ENCODE data around the gene AKAP6. TPM values are rescaled to one million over a fixed set of nuclear protein-coding genes. Genes with fewer than 3 reads are reported as not detected.

The AKAP6 gene
- total RNA-seq, 6 experiments from 2014 or later = 1.7 to 9.6 (median 4.3) TPM

DNA sequence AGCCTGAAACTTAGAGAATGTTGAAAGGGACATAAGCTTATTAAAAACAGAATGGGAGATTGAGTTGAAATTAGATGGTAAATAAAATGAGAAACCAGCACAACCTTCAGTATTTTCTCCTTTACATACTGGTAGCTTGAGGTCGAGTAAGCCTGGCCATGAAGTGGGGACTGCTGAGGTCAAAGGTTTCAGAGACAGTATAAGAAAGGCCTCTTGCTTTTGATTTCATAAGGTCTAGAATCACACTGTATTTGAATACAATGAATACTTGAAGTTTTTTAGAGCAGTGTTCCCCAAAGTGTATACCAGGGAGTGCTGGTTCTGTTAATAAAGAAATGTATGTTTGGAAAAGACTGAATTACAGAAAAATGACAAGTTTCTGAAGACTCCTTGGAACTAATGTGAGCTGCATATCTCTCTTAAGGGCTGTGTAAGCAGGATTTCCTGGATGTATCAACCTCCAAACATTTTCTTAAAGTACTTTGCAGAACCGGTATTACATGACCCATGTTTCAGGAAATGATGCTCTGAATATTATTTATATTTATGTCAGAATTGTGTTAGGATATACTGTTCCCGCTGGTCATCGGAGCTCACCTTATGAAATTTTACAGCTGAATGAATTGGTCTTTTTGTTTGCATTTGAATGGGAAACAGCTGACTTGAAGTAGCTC lies 85.0 kb downstream of the AKAP6 start:
- Histone ChIP-seq H3K27ac (no peak overlapping the region), H3K36me3 (no peaks in the 10 kb centered on the region), H3K4me3 (no peak overlapping the region), H3K4me1 (no peaks in the 10 kb centered on the region), H3K9me3 (no peaks in the 10 kb centered on the region), H3K27me3 (no peaks in the 10 kb centered on the region)
- DNase-seq (no peak), ATAC-seq (no peak)
- TF ChIP-seq, protein P1, sequence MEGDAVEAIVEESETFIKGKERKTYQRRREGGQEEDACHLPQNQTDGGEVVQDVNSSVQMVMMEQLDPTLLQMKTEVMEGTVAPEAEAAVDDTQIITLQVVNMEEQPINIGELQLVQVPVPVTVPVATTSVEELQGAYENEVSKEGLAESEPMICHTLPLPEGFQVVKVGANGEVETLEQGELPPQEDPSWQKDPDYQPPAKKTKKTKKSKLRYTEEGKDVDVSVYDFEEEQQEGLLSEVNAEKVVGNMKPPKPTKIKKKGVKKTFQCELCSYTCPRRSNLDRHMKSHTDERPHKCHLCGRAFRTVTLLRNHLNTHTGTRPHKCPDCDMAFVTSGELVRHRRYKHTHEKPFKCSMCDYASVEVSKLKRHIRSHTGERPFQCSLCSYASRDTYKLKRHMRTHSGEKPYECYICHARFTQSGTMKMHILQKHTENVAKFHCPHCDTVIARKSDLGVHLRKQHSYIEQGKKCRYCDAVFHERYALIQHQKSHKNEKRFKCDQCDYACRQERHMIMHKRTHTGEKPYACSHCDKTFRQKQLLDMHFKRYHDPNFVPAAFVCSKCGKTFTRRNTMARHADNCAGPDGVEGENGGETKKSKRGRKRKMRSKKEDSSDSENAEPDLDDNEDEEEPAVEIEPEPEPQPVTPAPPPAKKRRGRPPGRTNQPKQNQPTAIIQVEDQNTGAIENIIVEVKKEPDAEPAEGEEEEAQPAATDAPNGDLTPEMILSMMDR (IDR thresholded peaks at IDR 0.05) = no peak
- no peak for TF ChIP-seq POLR2A (IDR thresholded peaks at IDR 0.05)
- intact Hi-C loops (cut with DNase I) = no loop called here
- 32% methylated on average over 4 of the region's 4 CpGs for WGBS (ENCODE audit: insufficient coverage, low coverage, low lambda C conversion rate, missing lambda C conversion rate)

DNA sequence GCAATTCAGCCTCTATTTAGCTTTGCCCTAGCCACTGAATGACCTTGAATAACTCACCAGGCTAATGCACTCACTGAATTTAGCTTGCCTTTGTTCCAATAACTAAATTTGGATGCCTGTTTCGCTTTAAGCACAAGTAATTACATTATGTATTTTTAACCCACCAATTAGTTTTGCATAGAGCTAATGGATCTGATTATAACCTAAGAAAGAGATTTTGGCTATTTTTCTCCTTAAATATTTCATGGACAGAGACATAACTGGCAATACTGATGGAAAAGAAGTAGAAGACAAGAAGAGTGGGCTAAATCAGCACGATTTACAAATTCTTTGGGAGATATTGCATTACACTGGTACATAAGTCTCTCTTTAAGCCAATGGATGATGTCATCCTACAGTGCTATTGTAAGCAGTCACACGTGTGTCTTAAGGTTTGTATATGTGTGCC lies 85.7 kb downstream of the AKAP6 start:
- intact Hi-C loops (cut with DNase I) = no loop called here
- no peaks in the 10 kb centered on the region for H3K9me3 ChIP-seq
- ATAC-seq = no peak
- H3K4me3 ChIP-seq = no peak overlapping the region
- WGBS (ENCODE audit: insufficient coverage, low coverage, low lambda C conversion rate, missing lambda C conversion rate) = 40% methylated on average over 3 of the region's 3 CpGs
- H3K4me1 ChIP-seq = no peaks in the 10 kb centered on the region
- no peaks in the 10 kb centered on the region for H3K27me3 ChIP-seq
- no peak for DNase-seq
- TF ChIP-seq, protein P1 (IDR thresholded peaks at IDR 0.05) = no peak
- no peak for TF ChIP-seq POLR2A (IDR thresholded peaks at IDR 0.05)
- no peak overlapping the region for H3K27ac ChIP-seq
- H3K36me3 ChIP-seq = no peaks in the 10 kb centered on the region

DNA sequence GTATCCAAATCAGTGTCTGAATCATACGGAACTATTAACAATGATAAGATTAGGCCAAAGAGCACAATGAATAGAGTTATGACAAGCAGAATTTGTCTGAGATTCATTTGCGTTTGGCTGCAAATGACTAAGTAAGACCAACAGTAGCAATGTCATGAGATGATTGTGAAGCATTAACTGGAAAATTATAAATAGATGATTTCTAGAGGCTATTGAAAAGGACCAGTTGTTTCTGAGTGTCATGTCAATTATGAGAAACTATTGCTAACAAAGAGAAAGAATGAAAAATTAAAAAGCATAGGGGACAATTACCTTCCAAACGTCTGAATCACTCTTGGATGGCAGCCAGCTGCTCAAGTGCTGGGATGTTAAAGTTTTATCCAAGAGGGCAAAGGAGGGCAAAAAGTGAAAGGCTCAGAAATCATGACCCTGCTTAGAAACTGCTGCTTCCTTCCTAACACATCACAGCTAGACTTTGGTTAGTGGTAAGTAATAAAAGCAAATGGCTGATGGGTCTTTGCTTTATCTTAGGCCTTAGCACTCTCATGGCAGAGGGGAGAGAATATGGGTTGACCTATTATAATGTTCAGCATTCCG lies 89.0 kb downstream of the AKAP6 start:
- TF ChIP-seq, protein P1 (IDR thresholded peaks at IDR 0.05) = no peak
- TF ChIP-seq POLR2A (IDR thresholded peaks at IDR 0.05) = no peak
- ATAC-seq = no peak
- no peaks in the 10 kb centered on the region for H3K27me3 ChIP-seq
- H3K27ac ChIP-seq = no peak overlapping the region
- no peak overlapping the region for H3K4me3 ChIP-seq
- no peaks in the 10 kb centered on the region for H3K36me3 ChIP-seq
- intact Hi-C loops (cut with DNase I) = no loop called here
- H3K4me1 ChIP-seq = no peaks in the 10 kb centered on the region
- no peaks in the 10 kb centered on the region for H3K9me3 ChIP-seq
- peak in 1 of 3 donors; percentile 23 for DNase-seq
- WGBS (ENCODE audit: insufficient coverage, low coverage, low lambda C conversion rate, missing lambda C conversion rate) = 44% methylated on average over 4 of the region's 4 CpGs

DNA sequence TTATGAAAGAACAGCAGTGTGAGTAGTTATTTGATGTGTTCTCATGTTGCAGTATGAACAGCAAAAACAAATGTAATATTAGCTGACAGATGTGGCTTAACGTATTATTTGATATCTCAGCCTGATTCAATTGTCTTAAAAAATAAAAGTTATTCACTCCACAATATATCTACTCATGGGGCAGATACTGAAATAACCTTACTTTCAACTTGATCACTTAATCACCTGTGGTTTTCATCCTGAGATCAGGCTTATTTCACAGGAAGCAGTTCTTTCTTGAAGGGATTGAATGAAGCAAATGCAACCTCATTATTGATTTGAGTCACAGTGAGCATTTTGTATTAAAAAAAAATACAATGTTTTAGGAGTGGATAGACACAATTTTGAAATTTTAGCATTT lies 90.3 kb downstream of the AKAP6 start:
- no peaks in the 10 kb centered on the region for H3K27me3 ChIP-seq
- H3K9me3 ChIP-seq = no peaks in the 10 kb centered on the region
- no peaks in the 10 kb centered on the region for H3K36me3 ChIP-seq
- DNase-seq (no peak), ATAC-seq (no peak)
- H3K27ac ChIP-seq = no peak overlapping the region
- H3K4me1 ChIP-seq = no peaks in the 10 kb centered on the region
- no peak for TF ChIP-seq POLR2A (IDR thresholded peaks at IDR 0.05)
- TF ChIP-seq, protein P1 (IDR thresholded peaks at IDR 0.05) = no peak
- 100% methylated on average over 1 of the region's 1 CpG for WGBS (ENCODE audit: insufficient coverage, low coverage, low lambda C conversion rate, missing lambda C conversion rate)
- intact Hi-C loops (cut with DNase I) = no loop called here
- no peak overlapping the region for H3K4me3 ChIP-seq

All from right lobe of liver (tissue), 6 donors.